GM10266 (cell line): ENCODE results near the gene ZBTB17.

Experiments used
- DNase-seq: peaks from one replicate; pipeline ENCODE4 v3.0.0; 2012; ENCODE audit errors: extremely low spot score
- CTCF ChIP-seq: IDR thresholded peaks from 2 replicates; pipeline ENCODE4 v1.5.1; 2012; ENCODE audit warnings: mild to moderate bottlenecking, low read depth; ENCODE audit not compliant: control insufficient read depth, insufficient read depth; ENCODE audit errors: missing control alignments

Gene ZBTB17

GRCh38 chr1:15948091-15948591, 27.8 kb downstream of the ZBTB17 start:
- TF ChIP-seq CTCF, result no peak
- no peak for DNase-seq

GRCh38 chr1:15947382-15948090, 28.4 kb downstream of the ZBTB17 start:
- DNase-seq, result no peak
- TF ChIP-seq CTCF, result no peak

- DNase-seq, result no peak
- TF ChIP-seq CTCF, result no peak
Measured at GRCh38 chr1:15946571-15947381, 29.1 kb downstream of the ZBTB17 start.

GRCh38 chr1:15945832-15946448, 30.0 kb downstream of the ZBTB17 start:
- TF ChIP-seq CTCF, result no peak
- no peak for DNase-seq

- no peak for TF ChIP-seq CTCF
Measured at GRCh38 chr1:15945011-15945831, 30.7 kb downstream of the ZBTB17 start.

GRCh38 chr1:15944308-15945010, 31.4 kb downstream of the ZBTB17 start:
- DNase-seq, result no peak
- TF ChIP-seq CTCF, result no peak

More at GRCh38 chr1:15945011-15945831, 30.7 kb downstream of the ZBTB17 start:
- no peak for DNase-seq
